ACHN (cell line): Measurements from ENCODE around the gene ANKRD12.
"Not testable (repeated sequence)": the region's sequence is repeated elsewhere in the genome, so short reads cannot be mapped to it uniquely, and the experiment has no call there.

Source experiments
- DNase-seq: peaks from one replicate; pipeline ENCODE4 v3.0.0-alpha.2; 2015
- in situ Hi-C: cut with HindIII; loops from 2 replicates; pipeline ENCODE4 v1.10.0; 2017; ENCODE audit warnings: low sequenced_read_pairs, low pct_ligation_motif_present, low pct_unique_long_range_greater_than_20kb

The ANKRD12 gene

GRCh38 chr18:9248661-9249060 lies 112.1 kb downstream of the ANKRD12 start:
- in situ Hi-C loops, result no loop called here
- no peak for DNase-seq

DNA sequence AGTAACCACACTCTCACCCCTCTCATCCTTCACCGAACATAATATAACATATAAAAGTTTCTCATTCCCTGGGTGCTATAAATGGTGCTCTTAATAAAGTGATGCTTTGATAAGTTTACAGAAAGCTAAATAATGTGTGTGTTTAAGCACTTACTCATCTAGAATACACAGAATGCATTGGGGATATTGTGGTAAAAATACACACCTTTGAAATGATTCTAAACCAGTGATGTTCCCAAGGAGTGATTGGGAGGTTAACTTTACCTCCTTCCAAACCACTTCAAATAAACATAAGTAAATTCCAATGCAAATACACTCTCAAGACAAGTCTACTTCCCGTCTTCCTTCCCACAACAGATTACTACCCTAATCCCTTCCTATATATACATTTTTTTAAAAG lies 112.7 kb downstream of the ANKRD12 start:
- in situ Hi-C loops, result no loop called here
- DNase-seq, result no peak

- in situ Hi-C loops, result no loop called here
- DNase-seq, result no peak
Measured at GRCh38 chr18:9259173-9259572, 122.6 kb downstream of the ANKRD12 start.

DNA sequence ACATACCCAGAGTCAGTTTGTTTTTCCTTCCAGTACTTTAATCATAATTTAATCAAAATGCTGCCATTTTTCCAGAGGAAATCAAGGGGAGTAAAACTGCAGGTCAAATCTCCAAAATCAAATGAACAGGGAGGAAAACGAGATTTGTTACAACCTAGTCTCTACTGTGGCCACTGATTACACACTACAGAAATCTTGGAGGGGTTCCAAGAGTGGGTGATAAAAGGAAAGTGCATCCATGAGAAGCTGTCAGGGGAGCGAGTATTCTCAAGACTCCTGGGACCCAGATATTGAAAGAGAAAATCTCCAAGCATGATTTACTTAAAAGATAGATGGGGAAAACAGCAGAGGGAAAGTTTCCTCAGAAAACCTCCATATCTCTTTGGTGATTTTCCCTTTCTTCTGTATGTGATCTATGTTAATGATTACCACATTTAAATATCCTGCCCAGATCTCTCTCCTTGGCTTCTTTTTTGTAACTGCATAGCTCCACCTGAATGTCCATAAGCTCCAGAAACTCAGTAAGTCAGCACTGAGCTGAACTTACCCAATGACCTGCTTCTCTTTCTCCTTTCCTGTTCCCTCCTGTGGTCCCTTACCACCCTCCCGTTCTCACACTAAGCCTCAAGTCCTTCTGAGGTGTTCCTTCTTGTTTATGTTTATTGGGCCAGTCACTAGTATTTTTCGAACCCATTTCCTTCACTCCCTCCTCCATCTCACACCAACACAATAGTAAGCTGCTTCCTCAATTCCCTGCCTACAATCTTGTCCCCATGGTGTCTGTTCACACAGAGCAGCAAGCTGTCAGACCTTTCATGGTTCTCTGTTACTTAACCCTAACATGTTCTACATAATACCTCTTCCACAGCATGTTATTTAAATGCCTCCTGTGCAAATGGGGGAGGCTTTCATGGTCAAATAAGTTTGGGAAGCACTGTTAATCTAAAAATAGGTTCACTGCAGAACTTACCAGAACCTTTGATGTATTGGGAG lies 124.1 kb downstream of the ANKRD12 start:
- in situ Hi-C loops, result no loop called here
- DNase-seq, result peak; percentile 14

DNA sequence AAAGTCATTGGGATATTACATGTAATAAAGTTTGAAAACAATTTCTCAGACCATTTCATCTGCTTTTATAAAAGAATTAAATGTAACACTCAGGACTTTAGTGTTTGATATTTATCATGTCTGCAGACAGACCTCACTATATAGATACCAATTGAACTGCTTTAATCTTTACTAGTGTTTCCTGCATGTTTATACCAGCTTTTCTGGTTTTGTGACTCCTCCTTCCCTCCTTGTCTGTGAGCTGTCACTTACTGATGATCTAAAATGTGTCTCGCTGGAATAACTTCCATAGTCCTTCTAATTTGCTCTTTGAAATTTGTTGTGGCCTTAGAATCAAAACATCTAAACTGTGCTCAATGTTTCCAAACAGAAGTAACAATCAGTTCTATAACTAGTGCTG lies 126.7 kb downstream of the ANKRD12 start:
- in situ Hi-C loops, result no loop called here
- DNase-seq, result no peak

DNA sequence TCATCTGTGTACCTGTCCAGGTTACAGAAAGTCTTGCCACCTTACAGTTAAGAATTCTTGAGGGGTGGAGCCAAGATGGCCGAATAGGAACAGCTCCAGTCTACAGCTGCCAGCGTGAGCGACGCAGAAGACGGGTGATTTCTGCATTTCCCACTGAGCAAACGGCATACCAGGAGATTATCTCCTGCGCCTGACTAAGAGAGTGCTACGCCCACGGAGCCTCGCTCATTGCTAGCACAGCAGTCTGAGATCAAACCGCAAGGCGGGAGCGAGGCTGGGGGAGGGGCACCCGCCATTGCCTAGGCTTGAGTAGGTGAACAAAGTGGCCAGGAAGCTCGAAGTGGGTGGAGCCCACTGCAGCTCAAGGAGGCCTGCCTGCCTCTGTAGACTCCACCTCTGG lies 128.2 kb downstream of the ANKRD12 start:
- DNase-seq, in situ Hi-C loops: not testable (repeated sequence)

- in situ Hi-C loops, result no loop called here
- DNase-seq, result no peak
Measured at GRCh38 chr18:9273221-9273620, 136.6 kb downstream of the ANKRD12 start.

DNA sequence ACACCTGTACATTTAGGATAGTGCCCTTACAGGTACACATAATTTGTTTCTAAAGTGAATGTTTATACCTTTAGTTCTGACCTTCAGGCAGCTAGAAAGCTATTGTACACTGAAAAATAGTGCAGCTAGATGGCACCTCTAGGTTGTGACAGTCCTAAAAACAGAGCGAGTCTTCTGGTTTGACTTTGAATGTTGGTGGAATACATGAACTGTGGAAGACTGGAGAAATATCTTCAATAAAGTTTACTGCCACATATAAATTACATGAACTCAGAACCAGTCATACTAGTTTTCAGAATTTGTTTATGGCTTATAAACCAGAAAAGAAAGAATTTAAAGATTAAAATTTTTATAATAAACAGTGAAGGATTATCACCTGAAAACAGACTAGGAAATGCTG lies 139.3 kb downstream of the ANKRD12 start:
- no peak for DNase-seq
- in situ Hi-C loops, result no loop called here

GRCh38 chr18:9278028-9278427 lies 141.4 kb downstream of the ANKRD12 start:
- in situ Hi-C loops, result no loop called here
- no peak for DNase-seq

DNA sequence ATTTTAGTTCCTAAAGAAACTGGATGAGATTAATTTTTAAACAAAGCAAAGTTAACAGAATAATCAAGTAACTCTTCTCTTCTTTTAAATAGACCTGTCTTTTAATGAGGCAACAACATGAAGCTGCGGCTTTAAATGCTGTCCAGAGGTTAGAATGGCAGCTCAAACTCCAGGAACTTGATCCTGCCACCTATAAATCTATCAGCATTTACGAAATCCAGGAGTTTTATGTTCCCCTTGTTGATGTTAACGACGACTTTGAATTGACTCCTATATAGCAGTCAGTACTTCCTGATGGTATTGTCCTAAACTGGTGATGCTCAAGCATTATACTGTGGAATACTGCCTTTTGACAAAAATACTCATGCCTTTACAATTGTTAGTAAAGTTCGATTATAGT lies 144.3 kb downstream of the ANKRD12 start:
- no peak for DNase-seq
- in situ Hi-C loops, result no loop called here

DNA sequence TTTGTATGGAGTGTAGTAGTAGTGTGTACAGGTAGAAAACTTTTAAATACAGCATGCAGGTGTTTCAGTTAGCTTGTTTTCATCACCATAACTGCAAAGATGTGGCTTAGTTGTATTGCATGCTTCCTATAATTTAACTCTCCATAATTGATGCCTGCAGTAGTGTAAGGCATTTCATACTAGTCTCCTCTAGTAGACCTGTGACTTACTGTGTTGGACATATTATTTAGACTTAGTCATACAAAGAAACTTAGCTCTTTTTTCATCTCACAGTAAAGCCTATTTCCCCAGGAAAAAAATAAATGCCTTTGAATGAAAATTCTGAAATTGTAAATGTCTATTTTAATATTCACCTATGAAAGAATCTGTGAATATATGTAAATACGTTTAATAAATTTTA lies 145.2 kb downstream of the ANKRD12 start:
- no peak for DNase-seq
- in situ Hi-C loops, result no loop called here

DNA sequence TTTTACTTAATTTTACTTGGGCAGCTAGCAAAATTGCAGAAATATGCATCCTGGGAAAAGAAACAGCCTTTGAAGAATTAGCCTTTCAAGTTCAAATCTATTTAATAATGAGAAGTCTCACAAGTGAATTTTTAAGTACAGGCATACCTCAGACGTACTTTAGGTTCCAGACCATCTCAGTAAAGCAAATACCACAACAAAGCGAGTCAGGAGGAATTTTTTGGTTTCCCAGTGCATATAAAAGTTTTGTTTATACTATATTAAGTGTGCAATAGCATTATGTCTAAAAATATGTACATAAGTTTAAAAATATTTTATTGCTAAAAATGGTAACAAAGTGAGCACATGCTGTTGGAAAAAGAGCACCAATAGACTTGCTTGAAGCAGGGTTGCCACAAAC lies 147.2 kb downstream of the ANKRD12 start:
- in situ Hi-C loops, result no loop called here
- DNase-seq, result no peak

GRCh38 chr18:9285604-9286003 lies 149.0 kb downstream of the ANKRD12 start:
- DNase-seq, result no peak
- in situ Hi-C loops, result no loop called here

DNA sequence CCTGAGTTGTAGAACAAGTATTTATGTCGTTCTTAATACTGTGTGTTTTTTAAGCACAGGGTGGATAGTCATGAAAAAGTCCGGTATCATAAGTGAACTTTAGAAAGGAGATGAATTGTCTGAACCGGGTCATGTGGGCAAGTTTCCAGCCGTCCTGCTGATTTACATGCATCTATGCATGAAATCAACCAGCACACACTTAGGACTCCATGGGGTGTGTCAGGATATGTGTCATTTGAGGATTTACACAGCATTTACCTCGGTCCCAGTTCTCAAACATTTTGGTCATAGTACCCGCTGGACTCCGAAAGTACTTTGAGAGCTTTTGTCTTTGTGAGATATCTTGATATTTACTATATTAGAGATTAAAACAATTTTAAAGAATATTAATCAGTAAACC lies 150.5 kb downstream of the ANKRD12 start:
- in situ Hi-C loops, result no loop called here
- no peak for DNase-seq

DNA sequence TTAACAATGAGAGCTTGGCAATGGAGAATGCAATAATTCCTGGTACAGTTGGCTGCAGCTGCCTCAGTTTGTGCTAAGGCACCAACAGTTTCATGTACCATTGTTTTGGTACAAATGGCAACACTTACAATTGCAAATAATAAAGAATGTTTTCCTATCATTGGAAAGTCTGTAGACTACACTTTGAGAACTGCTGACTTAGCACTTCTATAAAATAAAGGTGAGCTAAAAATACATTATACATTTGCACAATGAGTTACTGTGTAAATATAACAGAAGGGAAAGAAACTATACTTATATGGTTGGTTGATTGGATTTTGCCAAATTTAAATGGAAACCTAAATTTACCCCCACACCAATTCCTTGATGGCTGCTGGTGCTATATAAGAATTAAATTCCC lies 153.1 kb downstream of the ANKRD12 start:
- no peak for DNase-seq
- in situ Hi-C loops, result no loop called here

- DNase-seq, result no peak
- in situ Hi-C loops, result no loop called here
Measured at GRCh38 chr18:9290156-9290555, 153.6 kb downstream of the ANKRD12 start.

DNA sequence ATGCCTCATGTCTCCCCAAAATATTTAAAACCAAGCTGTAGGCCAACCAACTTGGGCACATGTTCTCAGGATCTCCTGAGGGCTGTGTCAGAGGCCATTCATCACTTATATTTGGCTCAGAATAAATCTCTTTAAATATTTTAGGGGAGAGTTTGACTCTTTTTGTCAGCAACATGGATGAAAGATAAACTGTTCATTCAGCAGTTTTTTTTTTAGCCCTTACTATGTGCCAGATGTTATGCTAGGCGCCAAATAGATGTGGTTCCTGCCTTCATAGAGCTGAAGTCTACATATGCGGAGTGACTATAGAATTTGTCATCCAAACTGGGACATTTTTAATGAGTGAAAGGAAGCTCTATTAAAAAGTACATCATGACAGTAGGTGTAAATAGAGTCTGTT lies 155.5 kb downstream of the ANKRD12 start:
- no peak for DNase-seq
- in situ Hi-C loops, result no loop called here

- no peak for DNase-seq
- in situ Hi-C loops, result no loop called here
Measured at GRCh38 chr18:9293948-9294347, 157.4 kb downstream of the ANKRD12 start.

- DNase-seq, result no peak
- in situ Hi-C loops, result no loop called here
Measured at GRCh38 chr18:9296233-9297006, 159.8 kb downstream of the ANKRD12 start.

GRCh38 chr18:9297007-9297393 lies 160.4 kb downstream of the ANKRD12 start:
- no peak for DNase-seq
- in situ Hi-C loops, result no loop called here
